Measurements from ENCODE around the gene SYNPO2.

Gene SYNPO2

GRCh38 chr4:119103263-119103662, 214.6 kb downstream of the SYNPO2 start:
- peak; percentile 93 for DNase-seq (ENCODE audit: low read depth)
- H3K4me3 ChIP-seq (ENCODE audit: low read length), result no peak overlapping the region
- TF ChIP-seq CTCF (conservative IDR thresholded peaks at IDR 0.05; ENCODE audit: low read depth, low read length), result no peak

GRCh38 chr4:119104644-119105273, 216.1 kb downstream of the SYNPO2 start:
- no peak for DNase-seq (ENCODE audit: low read depth)
- no peak overlapping the region for H3K4me3 ChIP-seq (ENCODE audit: low read length)
- no peak for TF ChIP-seq CTCF (conservative IDR thresholded peaks at IDR 0.05; ENCODE audit: low read depth, low read length)

- H3K4me3 ChIP-seq (ENCODE audit: low read length), result no peak overlapping the region
- no peak for DNase-seq (ENCODE audit: low read depth)
- TF ChIP-seq CTCF (conservative IDR thresholded peaks at IDR 0.05; ENCODE audit: low read depth, low read length), result no peak
Measured at GRCh38 chr4:119105605-119106004, 217.0 kb downstream of the SYNPO2 start.

- no peak for TF ChIP-seq CTCF (conservative IDR thresholded peaks at IDR 0.05; ENCODE audit: low read depth, low read length)
- no peak for DNase-seq (ENCODE audit: low read depth)
- no peak overlapping the region for H3K4me3 ChIP-seq (ENCODE audit: low read length)
Measured at GRCh38 chr4:119106036-119107000, 217.7 kb downstream of the SYNPO2 start.

GRCh38 chr4:119110121-119110520, 221.5 kb downstream of the SYNPO2 start:
- H3K4me3 ChIP-seq (ENCODE audit: low read length), result no peak overlapping the region
- no peak for DNase-seq (ENCODE audit: low read depth)
- TF ChIP-seq CTCF (conservative IDR thresholded peaks at IDR 0.05; ENCODE audit: low read depth, low read length), result no peak
